GM19455 (cell line): ENCODE measurements around the gene CALD1.

ENCODE experiments used
- ATAC-seq: cut with Tn5 transposase; IDR thresholded peaks from one replicate; pipeline ENCODE4 v1.9.1; 2021; ENCODE audit not compliant: unreplicated experiment

Gene CALD1

GRCh38 chr7:134993877-134994456, 214.5 kb downstream of the CALD1 start:
- no peak for ATAC-seq

DNA sequence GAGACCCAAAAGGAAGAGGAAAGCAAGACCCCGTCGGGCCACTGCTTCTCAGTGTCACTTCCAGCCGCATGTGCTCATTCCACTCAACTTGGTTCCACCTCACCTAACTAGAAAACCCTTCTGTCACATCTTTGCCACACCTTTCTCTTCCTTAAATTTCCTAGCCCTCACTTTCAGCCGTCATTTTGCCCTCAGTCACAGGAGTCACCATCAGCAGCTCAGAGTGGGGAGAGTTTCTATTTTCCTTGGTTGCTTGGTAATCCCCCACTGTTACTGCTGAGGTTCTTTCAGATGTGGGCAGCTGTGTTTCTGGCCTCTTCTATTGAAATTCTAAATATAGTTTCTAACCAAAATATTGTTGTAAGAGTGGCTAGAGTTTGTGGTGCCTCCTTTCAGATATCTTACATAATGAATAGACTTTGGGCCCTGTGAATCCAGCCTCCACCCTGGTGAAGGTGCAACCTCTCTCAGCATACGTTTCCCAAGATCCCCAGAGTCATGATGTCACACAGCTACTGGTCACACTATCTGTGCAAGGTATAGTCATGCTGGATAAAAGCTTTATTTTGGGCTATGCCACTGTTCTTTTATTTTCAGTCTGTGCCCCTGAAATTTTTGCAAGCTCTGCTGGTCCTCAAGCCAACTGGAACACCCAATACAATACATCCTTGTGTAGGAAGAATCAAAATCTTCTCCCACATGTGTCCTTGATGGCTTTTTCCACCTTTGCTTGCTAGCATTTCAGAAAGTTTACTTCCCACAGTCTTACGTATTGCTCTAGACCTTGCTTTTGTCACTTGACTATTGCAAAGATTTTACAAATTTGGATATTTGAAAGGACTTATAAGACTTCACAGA, 216.0 kb downstream of the CALD1 start:
- peak; percentile 49 for ATAC-seq

- ATAC-seq: peak; percentile 49
Measured at GRCh38 chr7:134996097-134996550, 216.7 kb downstream of the CALD1 start.

DNA sequence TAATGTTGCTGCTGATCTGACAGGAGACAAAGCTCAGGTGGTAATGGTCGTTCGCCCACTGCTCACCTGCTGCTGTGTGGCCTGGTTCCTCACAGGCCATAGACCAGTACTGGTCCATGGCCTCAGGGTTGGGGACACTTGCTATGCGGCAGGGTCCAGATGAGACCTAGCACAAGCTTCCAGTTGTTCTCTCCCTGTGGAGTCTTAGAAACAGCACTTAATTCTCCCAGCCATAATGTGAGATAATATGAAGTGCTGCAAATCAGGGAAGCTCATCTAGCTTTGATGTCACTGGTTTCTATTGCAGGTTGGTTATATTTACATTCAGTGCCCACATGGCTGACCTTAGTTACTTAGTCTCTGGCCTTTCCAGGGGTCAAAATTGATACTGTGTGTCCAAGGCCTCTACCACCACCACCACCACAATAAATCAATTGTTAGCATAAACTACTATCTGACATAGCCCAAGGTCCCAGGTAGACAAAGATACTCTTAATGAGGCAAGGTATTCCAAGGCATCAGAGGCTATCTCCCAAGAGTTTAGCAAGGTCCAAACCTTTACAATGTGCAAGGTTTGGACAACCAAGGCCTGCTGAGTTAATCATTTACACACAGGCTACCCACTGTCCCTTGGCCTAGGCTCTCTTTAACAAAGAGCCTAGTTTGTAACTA, 217.9 kb downstream of the CALD1 start:
- ATAC-seq: no peak

GRCh38 chr7:134999136-134999535, 219.7 kb downstream of the CALD1 start:
- ATAC-seq: no peak

GRCh38 chr7:135001390-135002165, 222.1 kb downstream of the CALD1 start:
- ATAC-seq: no peak

- ATAC-seq: no peak
Measured at GRCh38 chr7:135012229-135012628, 232.8 kb downstream of the CALD1 start.
